ENCODE measurements around the gene PAX8.
A peak's percentile ranks its signal among the peaks of the same experiment; 100 is the strongest.
"Not testable (repeated sequence)": the region's sequence is repeated elsewhere in the genome, so short reads cannot be mapped to it uniquely, and the experiment has no call there.

Gene PAX8
- 0 to 0.39 (median 0.26) reads per million in 3 donors for total RNA-seq

GRCh38 chr2:113278742-113279139, at the start of gene PAX8:
Gene PAX8, minus strand, starts transcription at chr2:113278921. Its CDS starts 527 bp downstream, at chr2:113278394.
- DNase-seq = no peak
- Histone ChIP-seq H3K36me3 (ENCODE audit: control insufficient read depth, insufficient read depth, low read length) (no peaks in the 10 kb centered on the region), H3K27me3 (replicated peaks; ENCODE audit: control insufficient read depth, insufficient read depth, low read length, poor library complexity, severe bottlenecking) (peaks cover 22% of the 10 kb centered on the region), H3K4me1 (ENCODE audit: control insufficient read depth, insufficient read depth, low read length, poor library complexity, severe bottlenecking) (peaks cover 20% of the 10 kb centered on the region), H3K9me3 (ENCODE audit: control insufficient read depth, low read length) (no peaks in the 10 kb centered on the region), H3K4me3 (ENCODE audit: insufficient read depth, low read depth, low read length, poor library complexity, severe bottlenecking) (no peak within 1 kb of the TSS), H3K27ac (ENCODE audit: insufficient read depth, low read length, poor library complexity, severe bottlenecking) (no peak within 1 kb of the TSS)

- H3K27ac ChIP-seq (ENCODE audit: insufficient read depth, low read length, poor library complexity, severe bottlenecking) = no peak overlapping the region
- H3K27me3 ChIP-seq (replicated peaks; ENCODE audit: control insufficient read depth, insufficient read depth, low read length, poor library complexity, severe bottlenecking) = no peaks in the 10 kb centered on the region
- DNase-seq = no peak
- H3K4me1 ChIP-seq (ENCODE audit: control insufficient read depth, insufficient read depth, low read length, poor library complexity, severe bottlenecking) = no peaks in the 10 kb centered on the region
- H3K4me3 ChIP-seq (ENCODE audit: insufficient read depth, low read depth, low read length, poor library complexity, severe bottlenecking) = no peak overlapping the region
- no peaks in the 10 kb centered on the region for H3K36me3 ChIP-seq (ENCODE audit: control insufficient read depth, insufficient read depth, low read length)
- H3K9me3 ChIP-seq (ENCODE audit: control insufficient read depth, low read length) = no peaks in the 10 kb centered on the region
Measured at GRCh38 chr2:113328043-113328442, 49.3 kb upstream of the PAX8 start.

- H3K4me1 ChIP-seq (ENCODE audit: control insufficient read depth, insufficient read depth, low read length, poor library complexity, severe bottlenecking); H3K27ac ChIP-seq (ENCODE audit: insufficient read depth, low read length, poor library complexity, severe bottlenecking); H3K36me3 ChIP-seq (ENCODE audit: control insufficient read depth, insufficient read depth, low read length); H3K9me3 ChIP-seq (ENCODE audit: control insufficient read depth, low read length); H3K27me3 ChIP-seq (replicated peaks; ENCODE audit: control insufficient read depth, insufficient read depth, low read length, poor library complexity, severe bottlenecking); DNase-seq: not testable (repeated sequence)
- peak overlapping the region; percentile 39 for H3K4me3 ChIP-seq (ENCODE audit: insufficient read depth, low read depth, low read length, poor library complexity, severe bottlenecking)
Measured at GRCh38 chr2:113325161-113325731, 46.5 kb upstream of the PAX8 start.

GRCh38 chr2:113324684-113325160, 46.0 kb upstream of the PAX8 start:
- DNase-seq = peak in 1 of 3 donors; percentile 4
- H3K27me3 ChIP-seq (replicated peaks; ENCODE audit: control insufficient read depth, insufficient read depth, low read length, poor library complexity, severe bottlenecking) = no peaks in the 10 kb centered on the region
- H3K4me3 ChIP-seq (ENCODE audit: insufficient read depth, low read depth, low read length, poor library complexity, severe bottlenecking) = peak overlapping the region; percentile 39
- H3K4me1 ChIP-seq (ENCODE audit: control insufficient read depth, insufficient read depth, low read length, poor library complexity, severe bottlenecking) = no peaks in the 10 kb centered on the region
- no peak overlapping the region for H3K27ac ChIP-seq (ENCODE audit: insufficient read depth, low read length, poor library complexity, severe bottlenecking)
- no peaks in the 10 kb centered on the region for H3K36me3 ChIP-seq (ENCODE audit: control insufficient read depth, insufficient read depth, low read length)
- H3K9me3 ChIP-seq (ENCODE audit: control insufficient read depth, low read length) = no peaks in the 10 kb centered on the region

GRCh38 chr2:113323129-113323528, 44.4 kb upstream of the PAX8 start:
- H3K27ac ChIP-seq (ENCODE audit: insufficient read depth, low read length, poor library complexity, severe bottlenecking); H3K36me3 ChIP-seq (ENCODE audit: control insufficient read depth, insufficient read depth, low read length); DNase-seq; H3K4me1 ChIP-seq (ENCODE audit: control insufficient read depth, insufficient read depth, low read length, poor library complexity, severe bottlenecking); H3K9me3 ChIP-seq (ENCODE audit: control insufficient read depth, low read length); H3K4me3 ChIP-seq (ENCODE audit: insufficient read depth, low read depth, low read length, poor library complexity, severe bottlenecking); H3K27me3 ChIP-seq (replicated peaks; ENCODE audit: control insufficient read depth, insufficient read depth, low read length, poor library complexity, severe bottlenecking): not testable (repeated sequence)

- not testable (repeated sequence) for H3K9me3 ChIP-seq (ENCODE audit: control insufficient read depth, low read length); H3K4me1 ChIP-seq (ENCODE audit: control insufficient read depth, insufficient read depth, low read length, poor library complexity, severe bottlenecking); H3K27ac ChIP-seq (ENCODE audit: insufficient read depth, low read length, poor library complexity, severe bottlenecking); H3K4me3 ChIP-seq (ENCODE audit: insufficient read depth, low read depth, low read length, poor library complexity, severe bottlenecking); DNase-seq; H3K27me3 ChIP-seq (replicated peaks; ENCODE audit: control insufficient read depth, insufficient read depth, low read length, poor library complexity, severe bottlenecking); H3K36me3 ChIP-seq (ENCODE audit: control insufficient read depth, insufficient read depth, low read length)
Measured at GRCh38 chr2:113320106-113320505, 41.4 kb upstream of the PAX8 start.

- H3K36me3 ChIP-seq (ENCODE audit: control insufficient read depth, insufficient read depth, low read length); H3K9me3 ChIP-seq (ENCODE audit: control insufficient read depth, low read length); H3K27me3 ChIP-seq (replicated peaks; ENCODE audit: control insufficient read depth, insufficient read depth, low read length, poor library complexity, severe bottlenecking); H3K4me1 ChIP-seq (ENCODE audit: control insufficient read depth, insufficient read depth, low read length, poor library complexity, severe bottlenecking); H3K27ac ChIP-seq (ENCODE audit: insufficient read depth, low read length, poor library complexity, severe bottlenecking); H3K4me3 ChIP-seq (ENCODE audit: insufficient read depth, low read depth, low read length, poor library complexity, severe bottlenecking); DNase-seq: not testable (repeated sequence)
Measured at GRCh38 chr2:113318941-113319340, 40.2 kb upstream of the PAX8 start.

GRCh38 chr2:113316085-113316484, 37.4 kb upstream of the PAX8 start:
- no peak for DNase-seq
- Histone ChIP-seq H3K4me3 (ENCODE audit: insufficient read depth, low read depth, low read length, poor library complexity, severe bottlenecking) (no peak overlapping the region), H3K27me3 (replicated peaks; ENCODE audit: control insufficient read depth, insufficient read depth, low read length, poor library complexity, severe bottlenecking) (no peaks in the 10 kb centered on the region), H3K36me3 (ENCODE audit: control insufficient read depth, insufficient read depth, low read length) (no peaks in the 10 kb centered on the region), H3K9me3 (ENCODE audit: control insufficient read depth, low read length) (no peaks in the 10 kb centered on the region), H3K4me1 (ENCODE audit: control insufficient read depth, insufficient read depth, low read length, poor library complexity, severe bottlenecking) (no peaks in the 10 kb centered on the region), H3K27ac (ENCODE audit: insufficient read depth, low read length, poor library complexity, severe bottlenecking) (no peak overlapping the region)

- H3K4me1 ChIP-seq (ENCODE audit: control insufficient read depth, insufficient read depth, low read length, poor library complexity, severe bottlenecking); H3K4me3 ChIP-seq (ENCODE audit: insufficient read depth, low read depth, low read length, poor library complexity, severe bottlenecking); DNase-seq; H3K36me3 ChIP-seq (ENCODE audit: control insufficient read depth, insufficient read depth, low read length); H3K27ac ChIP-seq (ENCODE audit: insufficient read depth, low read length, poor library complexity, severe bottlenecking); H3K9me3 ChIP-seq (ENCODE audit: control insufficient read depth, low read length); H3K27me3 ChIP-seq (replicated peaks; ENCODE audit: control insufficient read depth, insufficient read depth, low read length, poor library complexity, severe bottlenecking): not testable (repeated sequence)
Measured at GRCh38 chr2:113314663-113315062, 35.9 kb upstream of the PAX8 start.

GRCh38 chr2:113314176-113314575, 35.5 kb upstream of the PAX8 start:
- H3K27ac ChIP-seq (ENCODE audit: insufficient read depth, low read length, poor library complexity, severe bottlenecking); H3K4me1 ChIP-seq (ENCODE audit: control insufficient read depth, insufficient read depth, low read length, poor library complexity, severe bottlenecking); H3K27me3 ChIP-seq (replicated peaks; ENCODE audit: control insufficient read depth, insufficient read depth, low read length, poor library complexity, severe bottlenecking); DNase-seq; H3K36me3 ChIP-seq (ENCODE audit: control insufficient read depth, insufficient read depth, low read length); H3K9me3 ChIP-seq (ENCODE audit: control insufficient read depth, low read length); H3K4me3 ChIP-seq (ENCODE audit: insufficient read depth, low read depth, low read length, poor library complexity, severe bottlenecking): not testable (repeated sequence)

Data from effector memory CD4-positive, alpha-beta T cell (primary cell).